Calu3 (cell line): ENCODE data around the gene SGK1. TPM values are rescaled to one million over a fixed set of nuclear protein-coding genes. Genes with fewer than 3 reads are reported as not detected.

Experiments used
- BruUV-seq: library from RNA; stranded (reverse); fragments of 400-500 nt; replicated peaks from 2 replicates; lab custom pipeline; 2021; lab: Mats Ljungman, UMichigan
- CTCF ChIA-PET: fragments of 300-600 bp; sonication (Branson Sonifier 250); formaldehyde crosslinking; loops from one replicate; lab custom pipeline; 2022; ENCODE audit warnings: antibody characterized with exemption; lab: Charles Lee
- DNase-seq: peaks from one replicate; pipeline ENCODE4 v3.0.0; 2022
- H3K27ac Mint-ChIP-seq: one replicate; pipeline ENCODE4 v1.8.0; 2022; ENCODE audit warnings: mixed read lengths; ENCODE audit not compliant: unreplicated experiment
- H3K27me3 Mint-ChIP-seq: one replicate; pipeline ENCODE4 v1.8.0; 2022; ENCODE audit warnings: mixed read lengths; ENCODE audit not compliant: unreplicated experiment
- H3K36me3 Mint-ChIP-seq: one replicate; pipeline ENCODE4 v1.8.0; 2022; ENCODE audit warnings: mild to moderate bottlenecking, moderate library complexity, mixed read lengths; ENCODE audit not compliant: insufficient read depth, unreplicated experiment
- H3K4me1 Mint-ChIP-seq: one replicate; pipeline ENCODE4 v1.8.0; 2022; ENCODE audit warnings: mild to moderate bottlenecking, low read depth, mixed read lengths; ENCODE audit not compliant: unreplicated experiment
- H3K4me3 Mint-ChIP-seq: one replicate; pipeline ENCODE4 v1.8.0; 2022; ENCODE audit warnings: mild to moderate bottlenecking, low read depth, moderate library complexity, mixed read lengths; ENCODE audit not compliant: unreplicated experiment
- H3K9me3 Mint-ChIP-seq: one replicate; pipeline ENCODE4 v1.8.0; 2022; ENCODE audit warnings: low read depth, mixed read lengths; ENCODE audit not compliant: unreplicated experiment
- intact Hi-C: fragments of 100-400 bp; cut with micrococcal nuclease; formaldehyde crosslinking; loops from one replicate; pipeline ENCODE4 v1.10.0; 2022; ENCODE audit not compliant: unreplicated experiment
- total RNA-seq: library from RNA; stranded (reverse); gene quantifications from 2 replicates; pipeline ENCODE4 v1.2.3, GENCODE V29; 2022
- TF ChIP-seq, protein P1 (sequence below): fragments of 200-600 bp; IDR thresholded peaks from one replicate; pipeline ENCODE4 v1.8.0; 2022; ENCODE audit warnings: antibody characterized with exemption; ENCODE audit not compliant: unreplicated experiment

The SGK1 gene
- total RNA-seq, 1 experiment from 2014 or later: 21.8 TPM

DNA sequence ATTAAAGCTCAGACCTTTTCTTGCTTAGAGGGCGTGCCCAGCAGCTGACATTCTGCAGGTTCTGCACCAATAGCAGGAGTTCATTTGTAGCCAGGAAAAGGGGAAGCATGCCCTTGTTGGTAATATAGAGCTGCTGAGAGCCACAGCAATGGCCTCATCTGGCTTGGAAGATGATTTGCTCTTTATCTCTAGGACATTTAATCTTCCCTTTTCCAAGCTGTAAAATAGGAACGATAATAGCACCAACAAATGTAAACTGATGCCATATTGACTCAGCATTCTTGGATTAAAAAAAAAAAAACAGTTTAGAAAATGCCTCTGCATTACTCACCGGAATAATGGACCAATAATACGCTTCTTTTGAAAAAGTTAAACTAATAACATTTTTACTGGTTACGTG is 172.1 kb downstream of the SGK1 start:
- H3K4me3 Mint-ChIP-seq: no peak overlapping the region
- H3K9me3 Mint-ChIP-seq: no peaks in the 10 kb centered on the region
- intact Hi-C loops: no loop called here
- no peaks in the 10 kb centered on the region for H3K27me3 Mint-ChIP-seq
- no peaks in the 10 kb centered on the region for H3K4me1 Mint-ChIP-seq
- BruUV-seq: no TSS peak
- H3K36me3 Mint-ChIP-seq: no peaks in the 10 kb centered on the region
- H3K27ac Mint-ChIP-seq: no peak overlapping the region
- TF ChIP-seq, protein P1, sequence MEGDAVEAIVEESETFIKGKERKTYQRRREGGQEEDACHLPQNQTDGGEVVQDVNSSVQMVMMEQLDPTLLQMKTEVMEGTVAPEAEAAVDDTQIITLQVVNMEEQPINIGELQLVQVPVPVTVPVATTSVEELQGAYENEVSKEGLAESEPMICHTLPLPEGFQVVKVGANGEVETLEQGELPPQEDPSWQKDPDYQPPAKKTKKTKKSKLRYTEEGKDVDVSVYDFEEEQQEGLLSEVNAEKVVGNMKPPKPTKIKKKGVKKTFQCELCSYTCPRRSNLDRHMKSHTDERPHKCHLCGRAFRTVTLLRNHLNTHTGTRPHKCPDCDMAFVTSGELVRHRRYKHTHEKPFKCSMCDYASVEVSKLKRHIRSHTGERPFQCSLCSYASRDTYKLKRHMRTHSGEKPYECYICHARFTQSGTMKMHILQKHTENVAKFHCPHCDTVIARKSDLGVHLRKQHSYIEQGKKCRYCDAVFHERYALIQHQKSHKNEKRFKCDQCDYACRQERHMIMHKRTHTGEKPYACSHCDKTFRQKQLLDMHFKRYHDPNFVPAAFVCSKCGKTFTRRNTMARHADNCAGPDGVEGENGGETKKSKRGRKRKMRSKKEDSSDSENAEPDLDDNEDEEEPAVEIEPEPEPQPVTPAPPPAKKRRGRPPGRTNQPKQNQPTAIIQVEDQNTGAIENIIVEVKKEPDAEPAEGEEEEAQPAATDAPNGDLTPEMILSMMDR: no peak
- no peak for DNase-seq
- CTCF ChIA-PET: interaction anchor here (1.8 kb wide), 1 partner anchor 22 kb away, joined by 4 read pairs; no protein-coding TSS in a partner anchor

DNA sequence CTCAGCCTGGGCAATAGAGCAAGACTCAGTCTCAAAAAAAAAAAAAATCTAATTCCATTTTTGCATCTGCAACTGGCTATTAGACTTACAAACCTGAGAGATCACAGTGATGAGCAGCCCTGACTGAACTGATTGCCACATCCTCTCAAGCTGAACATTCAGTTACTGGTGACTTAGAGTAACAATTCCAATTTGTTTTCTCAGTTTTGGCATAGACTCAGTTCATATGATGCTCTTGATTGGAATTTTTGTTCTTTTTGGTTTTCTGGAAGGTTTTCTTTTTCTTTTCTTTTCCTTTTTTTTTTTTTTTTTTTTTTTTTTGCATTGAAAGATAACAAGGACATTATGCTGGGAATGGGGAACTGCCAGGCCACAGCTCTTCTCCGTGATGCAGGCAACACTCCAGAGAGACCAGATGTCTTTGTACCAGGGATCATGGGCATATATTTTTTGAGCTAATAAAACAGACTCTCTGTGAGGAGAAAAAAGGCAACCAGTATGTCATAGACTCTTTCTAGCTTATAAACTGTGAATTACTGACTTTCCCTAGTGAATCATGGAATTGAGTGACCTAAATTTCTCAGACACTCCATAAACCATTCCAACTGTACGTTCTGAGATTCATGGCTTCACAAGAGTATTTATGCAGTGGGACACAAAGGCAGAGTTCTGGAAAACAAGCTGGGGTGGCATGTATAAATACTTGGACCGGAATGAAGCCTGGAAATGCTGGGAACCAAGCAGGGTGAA is 179.5 kb downstream of the SGK1 start:
- Mint-ChIP-seq H3K4me3 (no peak overlapping the region), H3K27me3 (no peaks in the 10 kb centered on the region), H3K9me3 (no peaks in the 10 kb centered on the region), H3K27ac (no peak overlapping the region), H3K4me1 (peaks cover 9% of the 10 kb centered on the region), H3K36me3 (no peaks in the 10 kb centered on the region)
- intact Hi-C loops: no loop called here
- BruUV-seq: no TSS peak
- CTCF ChIA-PET: no interaction called here
- TF ChIP-seq, protein P1: no peak
- DNase-seq: no peak

DNA sequence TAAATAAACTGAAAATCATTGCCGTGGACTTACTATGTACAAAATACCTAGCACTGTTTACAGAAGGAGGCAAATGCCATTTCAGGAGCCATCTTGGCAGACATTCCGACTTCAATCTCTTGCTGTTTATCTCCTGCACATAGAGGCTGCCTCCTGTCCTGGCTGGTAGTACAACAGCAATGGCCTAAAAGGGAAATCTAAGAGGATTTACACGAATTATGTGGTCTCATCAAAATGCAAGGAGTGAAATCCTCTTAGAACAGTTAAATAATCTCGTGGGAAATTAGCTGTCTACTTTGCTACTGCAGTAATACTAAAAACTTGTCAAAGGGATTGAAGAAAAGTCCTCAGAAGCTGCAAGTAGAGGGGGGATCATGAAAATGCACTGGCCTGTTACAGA is 183.3 kb downstream of the SGK1 start:
- Mint-ChIP-seq H3K27ac (no peak overlapping the region), H3K4me1 (peaks cover 9% of the 10 kb centered on the region), H3K4me3 (no peak overlapping the region), H3K36me3 (no peaks in the 10 kb centered on the region), H3K9me3 (peaks cover 2% of the 10 kb centered on the region), H3K27me3 (no peaks in the 10 kb centered on the region)
- BruUV-seq: no TSS peak
- TF ChIP-seq, protein P1: no peak
- intact Hi-C loops: no loop called here
- DNase-seq: no peak
- CTCF ChIA-PET: no interaction called here

DNA sequence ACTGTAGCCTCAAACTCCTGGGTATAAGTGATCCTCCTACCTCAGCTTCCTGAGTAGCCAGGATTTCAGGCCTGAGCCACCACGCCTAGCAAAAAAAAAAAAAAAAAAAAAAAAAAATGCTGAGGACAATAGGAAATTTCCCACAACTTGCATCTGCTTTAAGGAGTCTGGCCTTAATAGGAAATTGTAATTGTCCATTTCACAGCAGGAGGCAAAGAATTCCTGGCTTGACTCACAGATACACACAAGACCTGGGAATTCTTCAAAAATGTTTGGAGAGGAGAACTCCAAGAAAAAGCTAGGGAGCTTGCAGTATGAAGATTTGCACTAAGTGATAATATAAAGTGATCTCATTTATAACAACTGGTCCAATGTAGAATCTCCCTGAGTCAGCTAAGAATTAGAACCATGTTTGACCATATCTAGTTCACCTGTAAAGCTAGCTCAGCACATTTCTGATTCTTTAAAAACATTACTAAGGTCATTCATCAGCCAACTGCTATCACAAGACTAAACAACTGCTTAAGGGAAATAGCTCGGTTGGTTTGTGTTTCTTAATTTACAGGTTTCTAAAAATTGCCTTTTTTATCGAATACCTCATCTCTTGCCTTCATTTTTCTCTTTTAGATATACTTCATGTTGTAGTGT is 185.3 kb downstream of the SGK1 start:
- intact Hi-C loops: no loop called here
- Mint-ChIP-seq H3K36me3 (no peaks in the 10 kb centered on the region), H3K4me3 (no peak overlapping the region), H3K27me3 (no peaks in the 10 kb centered on the region), H3K4me1 (peaks cover 9% of the 10 kb centered on the region), H3K27ac (no peak overlapping the region), H3K9me3 (peaks cover 2% of the 10 kb centered on the region)
- TF ChIP-seq, protein P1: no peak
- BruUV-seq: no TSS peak
- CTCF ChIA-PET: interaction anchor here (0.7 kb wide), 1 partner anchor 9 kb away, joined by 4 read pairs; no protein-coding TSS in a partner anchor
- no peak for DNase-seq
